GM23338 (cell line): ENCODE measurements around the gene CNTNAP1. TPM values are rescaled to one million over a fixed set of nuclear protein-coding genes. Genes with fewer than 3 reads are reported as not detected.

ENCODE experiments used
- CREB1 ChIP-seq: fragments of 250-450 bp; sonication (Bioruptor Pico); IDR thresholded peaks from 2 replicates; pipeline ENCODE4 v1.5.0; 2020; ENCODE audit warnings: low read depth, mild to moderate bottlenecking, moderate library complexity
- CTCF ChIP-seq, 2 experiments: fragments of 200-600 bp in 1 of 2; sonication (generic) in 1 of 2; conservative IDR thresholded peaks; 2 replicates each; pipeline versions ENCODE4 v1.5.1 to v1.6.1; 2016 to 2017; ENCODE audit warnings: antibody characterized with exemption in 2 of 2, low read depth in 2 of 2, mild to moderate bottlenecking in 2 of 2, moderate library complexity in 1 of 2
- ETS1 ChIP-seq: IDR thresholded peaks from 2 replicates; pipeline ENCODE4 v1.6.1; 2016; ENCODE audit warnings: antibody characterized with exemption
- EZH2 ChIP-seq: fragments of 200-600 bp; sonication (generic); IDR thresholded peaks from one replicate; pipeline ENCODE4 v1.8.0; 2017; ENCODE audit warnings: antibody characterized with exemption, mild to moderate bottlenecking, low read depth; ENCODE audit not compliant: unreplicated experiment
- EZH2phosphoT487 ChIP-seq: fragments of 200-600 bp; sonication (generic); IDR thresholded peaks from one replicate; pipeline ENCODE4 v1.8.1; 2018; ENCODE audit warnings: antibody characterized with exemption; ENCODE audit not compliant: unreplicated experiment
- JUNB ChIP-seq: IDR thresholded peaks from one replicate; pipeline ENCODE4 v1.6.1; 2016; ENCODE audit warnings: antibody characterized with exemption; ENCODE audit not compliant: unreplicated experiment
- POLR2AphosphoS5 ChIP-seq: IDR thresholded peaks from 2 replicates; pipeline ENCODE4 v1.6.1; 2016; ENCODE audit warnings: antibody characterized with exemption, low read depth
- ZNF462 ChIP-seq: fragments of 250-450 bp; sonication (Bioruptor Pico); IDR thresholded peaks from 2 replicates; pipeline ENCODE4 v1.5.0; 2020; ENCODE audit warnings: mild to moderate bottlenecking, moderate library complexity
- polyA plus RNA-seq: library from polyadenylated mRNA; unstranded; fragments of >200 nt; fragmentation: Nextera tagmentation; extraction: Ambion mirVana; gene quantifications from 2 replicates; pipeline ENCODE4 v1.2.1, GENCODE V29; 2016
- total RNA-seq: library from RNA; depleted of rRNA; stranded (reverse); fragments of >200 nt; shearing (Covaris generic); gene quantifications from 2 replicates; pipeline ENCODE4 v1.2.3, GENCODE V29; 2014

Gene CNTNAP1
- total and polyA plus RNA-seq, 2 experiments from 2014 or later: 1.3 to 5.0 TPM

GRCh38 chr17:42704837-42705494, 22.6 kb downstream of the CNTNAP1 start (continued):
- TF ChIP-seq ZNF462 (no peak), CTCF (conservative IDR thresholded peaks at IDR 0.05; ENCODE audit: low read depth in 2 of 2) (no peak), EZH2 (no peak), CREB1 (CRISPR knock-in tag) (no peak), POLR2AphosphoS5 (no peak), EZH2phosphoT487 (no peak), ETS1 (no peak), JUNB (no peak)
